Loucy (cell line): Measurements from ENCODE around the gene NSUN3.

Source experiments
- EZH2phosphoT487 ChIP-seq: fragments of 200-600 bp; IDR thresholded peaks from 2 replicates; pipeline ENCODE4 v1.6.1; 2018; ENCODE audit warnings: antibody characterized with exemption, mild to moderate bottlenecking, moderate library complexity, borderline replicate concordance
- TF ChIP-seq, protein P1 (sequence below): fragments of 200-600 bp; sonication (generic); conservative IDR thresholded peaks from 2 replicates; pipeline ENCODE4 v1.5.1; 2014; ENCODE audit warnings: mild to moderate bottlenecking, antibody characterized with exemption, low read length

DNA sequence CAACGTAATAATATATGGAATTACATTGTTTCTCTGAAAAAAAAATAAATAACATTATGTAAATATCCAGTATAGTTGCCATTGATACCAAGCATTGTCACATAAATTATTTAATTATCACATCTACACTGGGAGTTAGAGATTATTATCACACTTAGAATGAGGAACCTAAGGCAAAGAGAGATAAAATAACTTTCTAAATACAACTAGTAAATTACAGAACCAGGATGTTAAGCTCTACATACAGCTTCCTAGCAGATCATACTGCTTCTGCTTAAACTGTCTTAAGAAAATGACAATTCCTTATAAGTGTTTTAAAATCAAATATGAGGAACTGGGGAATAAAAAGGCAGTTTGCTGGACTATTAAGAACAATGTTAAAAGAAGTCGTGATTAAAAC is 104.5 kb downstream of the NSUN3 start:
- TF ChIP-seq EZH2phosphoT487: no peak
- TF ChIP-seq, protein P1, sequence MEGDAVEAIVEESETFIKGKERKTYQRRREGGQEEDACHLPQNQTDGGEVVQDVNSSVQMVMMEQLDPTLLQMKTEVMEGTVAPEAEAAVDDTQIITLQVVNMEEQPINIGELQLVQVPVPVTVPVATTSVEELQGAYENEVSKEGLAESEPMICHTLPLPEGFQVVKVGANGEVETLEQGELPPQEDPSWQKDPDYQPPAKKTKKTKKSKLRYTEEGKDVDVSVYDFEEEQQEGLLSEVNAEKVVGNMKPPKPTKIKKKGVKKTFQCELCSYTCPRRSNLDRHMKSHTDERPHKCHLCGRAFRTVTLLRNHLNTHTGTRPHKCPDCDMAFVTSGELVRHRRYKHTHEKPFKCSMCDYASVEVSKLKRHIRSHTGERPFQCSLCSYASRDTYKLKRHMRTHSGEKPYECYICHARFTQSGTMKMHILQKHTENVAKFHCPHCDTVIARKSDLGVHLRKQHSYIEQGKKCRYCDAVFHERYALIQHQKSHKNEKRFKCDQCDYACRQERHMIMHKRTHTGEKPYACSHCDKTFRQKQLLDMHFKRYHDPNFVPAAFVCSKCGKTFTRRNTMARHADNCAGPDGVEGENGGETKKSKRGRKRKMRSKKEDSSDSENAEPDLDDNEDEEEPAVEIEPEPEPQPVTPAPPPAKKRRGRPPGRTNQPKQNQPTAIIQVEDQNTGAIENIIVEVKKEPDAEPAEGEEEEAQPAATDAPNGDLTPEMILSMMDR: no peak
